LNCAP (cell line): ENCODE measurements around the gene ENTPD6.

Experiments used
- TF ChIP-seq, protein P1 (sequence below): fragments of 450-650 bp; IDR thresholded peaks from 2 replicates; pipeline ENCODE4 v1.5.1; 2017; ENCODE audit warnings: mild to moderate bottlenecking

The ENTPD6 gene

DNA sequence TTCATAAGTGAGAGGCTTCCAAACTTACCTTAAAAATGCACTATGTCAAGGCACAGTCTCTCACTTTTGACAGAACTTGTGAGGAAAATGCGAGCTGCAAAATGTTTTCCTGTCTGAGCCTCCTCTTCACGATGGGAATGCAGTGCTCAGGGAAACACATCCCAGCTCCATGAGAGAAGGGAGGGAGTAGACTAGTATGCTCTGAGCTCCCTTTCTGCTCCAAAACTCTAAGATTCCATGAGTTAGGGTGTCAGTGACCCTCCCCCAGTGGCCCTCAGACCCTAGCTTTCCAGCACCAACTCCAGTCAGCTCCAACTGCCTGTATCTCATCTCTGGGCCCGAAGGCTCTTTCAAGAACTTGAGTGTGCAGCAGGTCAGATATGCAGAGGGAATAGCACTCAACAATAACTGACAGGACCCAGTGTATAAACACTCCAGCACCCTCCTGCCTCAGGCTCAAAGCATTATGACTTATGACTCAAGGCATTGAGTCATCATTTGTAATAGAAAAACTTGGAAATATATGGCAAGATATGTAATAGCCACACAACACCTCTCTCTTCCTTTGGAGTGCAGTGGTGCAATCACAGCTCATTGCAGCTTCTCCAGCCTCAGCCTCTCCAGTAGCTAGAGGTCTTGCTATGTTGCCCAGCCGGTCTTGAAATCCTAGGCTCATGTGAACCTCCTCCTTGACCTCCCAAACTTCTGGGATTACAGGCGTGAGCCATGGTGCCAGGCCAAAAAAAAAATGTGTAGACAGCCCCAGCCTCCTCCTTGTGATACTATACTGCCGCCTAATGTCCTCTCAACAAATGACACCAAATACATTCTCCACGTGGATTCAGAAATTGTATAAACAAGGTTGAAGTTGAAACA lies 16.7 kb upstream of the ENTPD6 start:
- TF ChIP-seq, protein P1, sequence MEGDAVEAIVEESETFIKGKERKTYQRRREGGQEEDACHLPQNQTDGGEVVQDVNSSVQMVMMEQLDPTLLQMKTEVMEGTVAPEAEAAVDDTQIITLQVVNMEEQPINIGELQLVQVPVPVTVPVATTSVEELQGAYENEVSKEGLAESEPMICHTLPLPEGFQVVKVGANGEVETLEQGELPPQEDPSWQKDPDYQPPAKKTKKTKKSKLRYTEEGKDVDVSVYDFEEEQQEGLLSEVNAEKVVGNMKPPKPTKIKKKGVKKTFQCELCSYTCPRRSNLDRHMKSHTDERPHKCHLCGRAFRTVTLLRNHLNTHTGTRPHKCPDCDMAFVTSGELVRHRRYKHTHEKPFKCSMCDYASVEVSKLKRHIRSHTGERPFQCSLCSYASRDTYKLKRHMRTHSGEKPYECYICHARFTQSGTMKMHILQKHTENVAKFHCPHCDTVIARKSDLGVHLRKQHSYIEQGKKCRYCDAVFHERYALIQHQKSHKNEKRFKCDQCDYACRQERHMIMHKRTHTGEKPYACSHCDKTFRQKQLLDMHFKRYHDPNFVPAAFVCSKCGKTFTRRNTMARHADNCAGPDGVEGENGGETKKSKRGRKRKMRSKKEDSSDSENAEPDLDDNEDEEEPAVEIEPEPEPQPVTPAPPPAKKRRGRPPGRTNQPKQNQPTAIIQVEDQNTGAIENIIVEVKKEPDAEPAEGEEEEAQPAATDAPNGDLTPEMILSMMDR, result peak; percentile 88

DNA sequence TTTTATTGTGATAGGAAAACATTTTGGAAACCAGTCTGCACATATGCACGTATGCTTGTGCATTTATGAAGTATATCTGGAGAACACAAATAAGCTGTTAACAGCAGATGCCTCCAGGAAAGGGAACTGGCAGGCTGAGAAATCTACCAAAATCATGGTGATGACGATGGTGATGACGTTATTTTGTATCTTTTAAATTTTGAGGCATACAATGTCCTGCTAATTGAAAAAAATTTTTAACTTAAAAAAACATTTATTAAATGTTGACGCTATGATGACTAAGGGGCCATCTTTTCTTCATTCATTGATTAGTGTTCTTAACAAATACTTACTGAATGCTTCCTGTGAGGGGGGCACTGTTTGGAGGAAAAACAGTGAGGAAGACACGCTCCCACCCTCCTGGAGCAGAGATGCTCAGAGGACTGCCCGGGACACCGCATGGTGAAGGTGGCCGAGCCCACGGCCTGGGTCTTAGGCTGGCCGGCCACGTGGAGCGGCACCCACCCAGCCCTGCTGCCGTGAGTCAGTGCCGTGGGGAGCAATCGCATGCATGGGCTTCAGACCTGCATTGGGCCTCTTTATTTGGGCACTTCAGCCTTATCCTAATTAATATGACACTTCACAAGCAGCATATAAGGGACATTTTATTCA lies 15.9 kb upstream of the ENTPD6 start:
- TF ChIP-seq, protein P1, result no peak

DNA sequence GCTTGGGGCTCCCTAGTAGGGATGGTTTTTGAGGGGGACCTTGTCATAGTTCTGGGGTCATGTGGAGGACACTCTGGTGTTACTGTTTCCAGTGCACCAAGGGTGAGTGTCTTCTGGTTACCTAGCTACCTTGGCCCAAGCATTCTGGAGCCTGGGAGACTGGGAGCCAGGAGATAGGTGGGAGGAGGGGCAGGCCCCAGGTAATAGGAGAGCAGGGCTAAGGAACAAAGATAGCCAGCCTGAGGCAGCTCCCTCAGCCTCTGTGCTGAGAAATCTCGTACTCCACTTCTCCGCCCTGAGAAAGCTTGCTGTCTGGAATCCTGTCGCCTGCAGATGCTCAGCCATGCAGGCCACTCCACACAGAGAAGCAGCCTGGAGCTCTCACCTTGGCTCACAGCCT lies 8.3 kb upstream of the ENTPD6 start:
- TF ChIP-seq, protein P1, result no peak

DNA sequence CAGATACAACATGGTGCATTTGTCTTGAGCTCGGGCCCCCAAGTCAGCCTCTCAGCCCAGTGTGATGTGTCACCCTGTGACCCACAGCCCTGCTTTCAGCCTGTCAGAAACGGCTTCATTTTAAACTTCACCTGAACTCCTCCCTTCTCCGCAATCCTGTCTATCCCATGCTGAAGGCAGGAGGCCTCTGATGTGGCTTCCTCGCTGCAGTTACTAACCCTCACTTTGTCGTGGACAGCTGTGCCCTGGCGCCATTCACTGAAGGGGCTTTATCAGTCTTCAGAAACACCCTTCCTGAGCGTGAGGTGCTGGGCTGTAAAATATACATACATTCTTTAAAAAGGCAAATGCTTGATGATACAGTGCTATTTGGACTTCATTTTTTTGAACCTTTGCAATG lies 7.9 kb upstream of the ENTPD6 start:
- TF ChIP-seq, protein P1, result no peak

DNA sequence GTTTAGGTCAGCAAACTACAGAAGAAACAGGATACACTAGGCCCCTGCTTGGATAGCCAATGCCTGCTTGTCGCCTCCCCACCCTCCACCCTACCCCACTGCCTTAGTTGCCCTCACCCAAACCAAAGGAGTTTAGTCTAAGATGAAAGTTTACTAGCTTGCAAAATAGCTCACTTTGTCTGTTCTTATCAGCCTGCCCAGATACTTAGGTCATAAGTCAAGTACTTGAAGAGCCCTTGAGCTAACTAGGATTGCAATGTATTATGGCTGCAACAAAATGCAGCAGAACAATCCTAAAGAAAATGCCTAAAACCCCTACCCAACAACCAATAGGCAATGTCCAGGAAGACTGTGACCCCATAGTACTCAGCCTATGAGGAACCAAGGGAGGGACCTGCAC lies 7.3 kb upstream of the ENTPD6 start:
- TF ChIP-seq, protein P1, result no peak

DNA sequence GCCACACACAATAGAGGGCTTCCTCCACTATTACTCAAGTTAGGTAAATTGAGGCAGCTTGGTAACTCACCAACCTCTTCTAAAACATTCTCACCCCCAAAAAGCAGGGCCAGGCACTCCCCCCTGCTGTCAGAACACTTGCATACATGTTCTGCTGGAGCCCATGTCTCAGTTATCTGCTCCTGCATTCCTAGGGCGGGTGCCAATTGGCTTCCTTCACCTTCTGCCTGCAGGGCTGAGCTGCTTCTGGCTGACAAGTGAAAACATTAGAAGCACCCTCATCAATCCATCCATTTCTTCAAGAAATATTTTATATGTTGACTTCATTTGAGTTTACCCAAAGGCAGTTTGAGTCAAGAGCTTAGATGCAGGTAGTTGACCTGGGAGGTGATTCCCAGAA lies 4.5 kb upstream of the ENTPD6 start:
- TF ChIP-seq, protein P1, result no peak

DNA sequence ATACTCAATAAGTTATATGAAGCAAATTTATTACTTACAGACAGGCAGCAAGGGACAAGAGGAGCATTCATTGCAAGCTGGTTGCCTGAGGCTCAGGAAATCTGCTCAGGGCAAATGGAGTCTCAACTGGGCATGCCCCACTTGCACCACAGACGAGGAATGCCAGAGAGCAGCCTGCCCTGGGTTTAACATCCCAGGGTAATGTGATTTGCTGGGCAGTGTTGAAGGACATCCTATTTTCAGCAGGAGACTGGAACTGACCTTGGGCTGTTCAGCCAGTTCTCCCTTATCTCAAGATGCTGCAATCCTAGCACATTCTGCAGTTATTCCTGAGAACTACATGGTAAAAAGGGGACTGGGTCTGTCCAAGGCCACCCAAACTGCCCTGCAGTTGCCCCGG lies 3.8 kb upstream of the ENTPD6 start:
- TF ChIP-seq, protein P1, result no peak
